ENCODE data around the gene POLG.
"Not testable (repeated sequence)": the region's sequence is repeated elsewhere in the genome, so short reads cannot be mapped to it uniquely, and the experiment has no call there.

POLG gene

GRCh38 chr15:89283201-89283600, 51.4 kb downstream of the POLG start:
- Histone ChIP-seq H3K4me3 (ENCODE audit: low read depth, low read length) (no peak overlapping the region), H3K4me1 (ENCODE audit: control insufficient read depth, insufficient read depth, low read length) (no peaks in the 10 kb centered on the region), H3K36me3 (ENCODE audit: control insufficient read depth in 2 of 2, insufficient read depth in 1 of 2, low read length in 2 of 2) (peaks cover 78 to 95% of the 10 kb centered on the region in 2 experiments), H3K27ac (ENCODE audit: extremely low read depth, low read depth, low read length) (no peak overlapping the region), H3K9me3 (ENCODE audit: control insufficient read depth, insufficient read depth, low read depth, low read length) (no peaks in the 10 kb centered on the region)
- TF ChIP-seq, protein P1, sequence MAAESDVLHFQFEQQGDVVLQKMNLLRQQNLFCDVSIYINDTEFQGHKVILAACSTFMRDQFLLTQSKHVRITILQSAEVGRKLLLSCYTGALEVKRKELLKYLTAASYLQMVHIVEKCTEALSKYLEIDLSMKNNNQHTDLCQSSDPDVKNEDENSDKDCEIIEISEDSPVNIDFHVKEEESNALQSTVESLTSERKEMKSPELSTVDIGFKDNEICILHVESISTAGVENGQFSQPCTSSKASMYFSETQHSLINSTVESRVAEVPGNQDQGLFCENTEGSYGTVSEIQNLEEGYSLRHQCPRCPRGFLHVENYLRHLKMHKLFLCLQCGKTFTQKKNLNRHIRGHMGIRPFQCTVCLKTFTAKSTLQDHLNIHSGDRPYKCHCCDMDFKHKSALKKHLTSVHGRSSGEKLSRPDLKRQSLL (tag by site-specific recombination; IDR thresholded peaks at IDR 0.05) = no peak
- TF ChIP-seq ZNF488 (tag by site-specific recombination; IDR thresholded peaks at IDR 0.05) = no peak
- TF ChIP-seq, protein P2, sequence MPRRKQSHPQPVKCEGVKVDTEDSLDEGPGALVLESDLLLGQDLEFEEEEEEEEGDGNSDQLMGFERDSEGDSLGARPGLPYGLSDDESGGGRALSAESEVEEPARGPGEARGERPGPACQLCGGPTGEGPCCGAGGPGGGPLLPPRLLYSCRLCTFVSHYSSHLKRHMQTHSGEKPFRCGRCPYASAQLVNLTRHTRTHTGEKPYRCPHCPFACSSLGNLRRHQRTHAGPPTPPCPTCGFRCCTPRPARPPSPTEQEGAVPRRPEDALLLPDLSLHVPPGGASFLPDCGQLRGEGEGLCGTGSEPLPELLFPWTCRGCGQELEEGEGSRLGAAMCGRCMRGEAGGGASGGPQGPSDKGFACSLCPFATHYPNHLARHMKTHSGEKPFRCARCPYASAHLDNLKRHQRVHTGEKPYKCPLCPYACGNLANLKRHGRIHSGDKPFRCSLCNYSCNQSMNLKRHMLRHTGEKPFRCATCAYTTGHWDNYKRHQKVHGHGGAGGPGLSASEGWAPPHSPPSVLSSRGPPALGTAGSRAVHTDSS (tag by site-specific recombination; IDR thresholded peaks at IDR 0.05) = peak; percentile 92
- no peak for TF ChIP-seq ZNF433 (tag by site-specific recombination; IDR thresholded peaks at IDR 0.05; ENCODE audit: low read depth)
- CTCF ChIA-PET = interaction anchor here (1.7 kb wide), 1 partner anchor 105 kb away, joined by 4 read pairs; no protein-coding TSS in a partner anchor
- POLR2A ChIA-PET = no interaction called here

GRCh38 chr15:89282631-89283030, 52.0 kb downstream of the POLG start:
- Histone ChIP-seq H3K27ac (ENCODE audit: extremely low read depth, low read depth, low read length) (no peak overlapping the region), H3K4me1 (ENCODE audit: control insufficient read depth, insufficient read depth, low read length) (no peaks in the 10 kb centered on the region), H3K36me3 (ENCODE audit: control insufficient read depth in 2 of 2, insufficient read depth in 1 of 2, low read length in 2 of 2) (peaks cover 78 to 92% of the 10 kb centered on the region in 2 experiments), H3K9me3 (ENCODE audit: control insufficient read depth, insufficient read depth, low read depth, low read length) (no peaks in the 10 kb centered on the region), H3K4me3 (ENCODE audit: low read depth, low read length) (no peak overlapping the region)
- TF ChIP-seq ZBTB10 (tag by site-specific recombination; IDR thresholded peaks at IDR 0.05) (no peak), EGR2 (tag by site-specific recombination; IDR thresholded peaks at IDR 0.05; ENCODE audit: low read depth) (no peak)
- CTCF ChIA-PET = interaction anchor here (0.6 to 1.7 kb wide), 5 partner anchors 50 to 383 kb away, joined by 3 to 6 read pairs (median 3); no protein-coding TSS in a partner anchor
- POLR2A ChIA-PET = no interaction called here

DNA sequence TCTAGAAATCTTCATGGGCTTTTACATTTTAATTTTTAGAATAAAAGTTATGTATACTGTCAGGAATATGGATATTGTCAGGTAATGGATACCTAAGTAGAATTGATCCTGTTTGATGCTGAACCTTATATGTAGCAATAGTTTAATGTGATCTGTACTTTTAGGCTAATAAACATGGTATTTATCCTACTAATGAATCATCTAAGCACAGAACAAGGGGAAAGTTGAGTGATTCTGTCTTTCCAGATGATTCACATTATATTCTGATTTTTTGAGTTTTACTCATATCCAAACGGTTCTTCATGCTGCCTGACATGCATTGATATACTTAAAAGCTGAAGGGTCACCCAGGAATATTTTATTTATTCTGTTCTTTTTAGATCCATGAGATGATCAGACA, 56.3 kb downstream of the POLG start:
- CTCF ChIA-PET = no interaction called here
- H3K4me1 ChIP-seq (ENCODE audit: control insufficient read depth, insufficient read depth, low read length) = no peaks in the 10 kb centered on the region
- TF ChIP-seq ZNF561 (tag by site-specific recombination; IDR thresholded peaks at IDR 0.05; ENCODE audit: borderline replicate concordance) (no peak), KLF9 (tag by site-specific recombination; IDR thresholded peaks at IDR 0.05; ENCODE audit: low read depth) (no peak), ZNF132 (tag by site-specific recombination; IDR thresholded peaks at IDR 0.05; ENCODE audit: borderline replicate concordance) (no peak)
- H3K9me3 ChIP-seq (ENCODE audit: control insufficient read depth, insufficient read depth, low read depth, low read length) = no peaks in the 10 kb centered on the region
- H3K36me3 ChIP-seq (ENCODE audit: control insufficient read depth in 2 of 2, insufficient read depth in 1 of 2, low read length in 2 of 2) = peaks cover 87 to 92% of the 10 kb centered on the region in 2 experiments
- no peak overlapping the region for H3K4me3 ChIP-seq (ENCODE audit: low read depth, low read length)
- H3K27ac ChIP-seq (ENCODE audit: extremely low read depth, low read depth, low read length) = no peak overlapping the region
- POLR2A ChIA-PET = no interaction called here

DNA sequence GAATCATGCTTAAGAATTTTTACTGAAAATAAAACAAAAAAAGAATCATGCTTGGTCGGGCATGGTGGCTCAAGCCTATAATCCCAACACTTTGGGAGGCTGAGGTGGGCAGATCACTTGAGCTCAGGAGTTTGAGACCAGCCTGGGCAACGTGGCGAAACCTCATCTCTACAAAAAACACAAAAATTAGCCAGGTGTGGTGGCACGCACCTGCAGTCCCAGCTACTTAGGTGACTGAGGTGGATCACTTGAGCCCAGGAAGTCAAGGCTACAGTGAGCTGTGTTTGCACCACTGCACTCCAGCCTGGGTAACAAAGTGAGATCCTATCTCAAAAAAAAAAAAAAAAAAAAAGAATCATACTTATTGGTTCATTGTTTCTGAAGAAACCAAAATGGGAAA, 57.3 kb downstream of the POLG start:
- peaks cover 81 to 96% of the 10 kb centered on the region in 2 experiments for H3K36me3 ChIP-seq (ENCODE audit: control insufficient read depth in 2 of 2, insufficient read depth in 1 of 2, low read length in 2 of 2)
- H3K4me3 ChIP-seq (ENCODE audit: low read depth, low read length); H3K27ac ChIP-seq (ENCODE audit: extremely low read depth, low read depth, low read length); H3K4me1 ChIP-seq (ENCODE audit: control insufficient read depth, insufficient read depth, low read length); H3K9me3 ChIP-seq (ENCODE audit: control insufficient read depth, insufficient read depth, low read depth, low read length): not testable (repeated sequence)
- CTCF ChIA-PET = interaction anchor here (0.6 to 1.3 kb wide), 3 partner anchors 11 to 351 kb away, joined by 3 to 4 read pairs (median 3); no protein-coding TSS in a partner anchor
- POLR2A ChIA-PET = interaction anchor here (2.1 kb wide), 1 partner anchor 33 kb away, joined by 8 read pairs; the partner anchor contains the start of gene FANCI
